ENCODE data around the gene TTYH2. TPM values are rescaled to one million over a fixed set of nuclear protein-coding genes. Genes with fewer than 3 reads are reported as not detected.

The TTYH2 gene
- total RNA-seq, 1 experiment from 2014 or later = 0.12 TPM

- H3K27me3 Mint-ChIP-seq (ENCODE audit: insufficient read depth, unreplicated experiment) = no peaks in the 10 kb centered on the region
- peaks cover 22% of the 10 kb centered on the region for H3K4me1 Mint-ChIP-seq (ENCODE audit: insufficient read depth, unreplicated experiment)
- TF ChIP-seq CTCF (IDR thresholded peaks at IDR 0.05; ENCODE audit: unreplicated experiment) = no peak
- no peaks in the 10 kb centered on the region for H3K9me3 Mint-ChIP-seq (ENCODE audit: unreplicated experiment)
- ChIA-PET CTCF (interaction anchor here (1.0 to 1.1 kb wide), 3 partner anchors 10 to 154 kb away, joined by 3 to 4 read pairs (median 3); partner anchors contain the start of gene RPL38), POLR2A (interaction anchor here (0.7 to 1.4 kb wide), 5 partner anchors 8 to 543 kb away, joined by 3 to 32 read pairs (median 5); partner anchors contain the start of gene RPL38)
- no TSS peak for BruUV-seq (replicated peaks)
- intact Hi-C loops (cut with micrococcal nuclease) = loop anchor here (2.0 to 5.0 kb wide), 2 partner anchors 68 to 147 kb away; partner anchors contain the start of gene BTBD17
- H3K27ac Mint-ChIP-seq (ENCODE audit: low read depth, unreplicated experiment) = no peak overlapping the region
- peaks cover 38% of the 10 kb centered on the region for H3K36me3 Mint-ChIP-seq (ENCODE audit: insufficient read depth, unreplicated experiment)
- DNase-seq (ENCODE audit: unreplicated experiment) = no peak
- H3K4me3 Mint-ChIP-seq (ENCODE audit: unreplicated experiment) = peak overlapping the region; percentile 84
Measured at GRCh38 chr17:74213861-74214391, 555 bp downstream of the TTYH2 start.

- Mint-ChIP-seq H3K27me3 (ENCODE audit: insufficient read depth, unreplicated experiment) (no peaks in the 10 kb centered on the region), H3K27ac (ENCODE audit: low read depth, unreplicated experiment) (no peak overlapping the region), H3K4me3 (ENCODE audit: unreplicated experiment) (no peak overlapping the region), H3K36me3 (ENCODE audit: insufficient read depth, unreplicated experiment) (peaks cover 31% of the 10 kb centered on the region), H3K9me3 (ENCODE audit: unreplicated experiment) (no peaks in the 10 kb centered on the region), H3K4me1 (ENCODE audit: insufficient read depth, unreplicated experiment) (peaks cover 22% of the 10 kb centered on the region)
- TF ChIP-seq CTCF (IDR thresholded peaks at IDR 0.05; ENCODE audit: unreplicated experiment) = no peak
- BruUV-seq (replicated peaks) = no TSS peak
- POLR2A ChIA-PET = interaction anchor here (0.7 kb wide), 1 partner anchor 544 kb away, joined by 3 read pairs; no protein-coding TSS in a partner anchor
- CTCF ChIA-PET = no interaction called here
- intact Hi-C loops (cut with micrococcal nuclease) = loop anchor here (5.0 kb wide), 1 partner anchor 68 kb away; no protein-coding TSS in a partner anchor
- no peak for DNase-seq (ENCODE audit: unreplicated experiment)
Measured at GRCh38 chr17:74214484-74215341, 1.3 kb downstream of the TTYH2 start.

- no peak overlapping the region for H3K4me3 Mint-ChIP-seq (ENCODE audit: unreplicated experiment)
- H3K4me1 Mint-ChIP-seq (ENCODE audit: insufficient read depth, unreplicated experiment) = peaks cover 19% of the 10 kb centered on the region
- no peaks in the 10 kb centered on the region for H3K9me3 Mint-ChIP-seq (ENCODE audit: unreplicated experiment)
- no peak overlapping the region for H3K27ac Mint-ChIP-seq (ENCODE audit: low read depth, unreplicated experiment)
- ChIA-PET POLR2A (no interaction called here), CTCF (no interaction called here)
- intact Hi-C loops (cut with micrococcal nuclease) = no loop called here
- no TSS peak for BruUV-seq (replicated peaks)
- peaks cover 25% of the 10 kb centered on the region for H3K36me3 Mint-ChIP-seq (ENCODE audit: insufficient read depth, unreplicated experiment)
- H3K27me3 Mint-ChIP-seq (ENCODE audit: insufficient read depth, unreplicated experiment) = no peaks in the 10 kb centered on the region
- TF ChIP-seq CTCF (IDR thresholded peaks at IDR 0.05; ENCODE audit: unreplicated experiment) = no peak
- no peak for DNase-seq (ENCODE audit: unreplicated experiment)
Measured at GRCh38 chr17:74215342-74215727, 2.0 kb downstream of the TTYH2 start.

- no TSS peak for BruUV-seq (replicated peaks)
- H3K27me3 Mint-ChIP-seq (ENCODE audit: insufficient read depth, unreplicated experiment) = no peaks in the 10 kb centered on the region
- no peak for DNase-seq (ENCODE audit: unreplicated experiment)
- intact Hi-C loops (cut with micrococcal nuclease) = no loop called here
- H3K4me3 Mint-ChIP-seq (ENCODE audit: unreplicated experiment) = no peak overlapping the region
- H3K9me3 Mint-ChIP-seq (ENCODE audit: unreplicated experiment) = no peaks in the 10 kb centered on the region
- peaks cover 17% of the 10 kb centered on the region for H3K36me3 Mint-ChIP-seq (ENCODE audit: insufficient read depth, unreplicated experiment)
- peaks cover 14% of the 10 kb centered on the region for H3K4me1 Mint-ChIP-seq (ENCODE audit: insufficient read depth, unreplicated experiment)
- no peak for TF ChIP-seq CTCF (IDR thresholded peaks at IDR 0.05; ENCODE audit: unreplicated experiment)
- H3K27ac Mint-ChIP-seq (ENCODE audit: low read depth, unreplicated experiment) = no peak overlapping the region
- CTCF ChIA-PET = no interaction called here
- POLR2A ChIA-PET = no interaction called here
Measured at GRCh38 chr17:74216505-74216904, 3.1 kb downstream of the TTYH2 start.
